GM19468 (cell line): ENCODE data around the gene UBL7.

ENCODE experiments used
- ATAC-seq: cut with Tn5 transposase; IDR thresholded peaks from one replicate; pipeline ENCODE4 v1.9.1; 2021; ENCODE audit warnings: mild to moderate bottlenecking, moderate library complexity, moderate number of reproducible peaks; ENCODE audit not compliant: unreplicated experiment; ENCODE audit errors: extremely low read depth

The UBL7 gene

DNA sequence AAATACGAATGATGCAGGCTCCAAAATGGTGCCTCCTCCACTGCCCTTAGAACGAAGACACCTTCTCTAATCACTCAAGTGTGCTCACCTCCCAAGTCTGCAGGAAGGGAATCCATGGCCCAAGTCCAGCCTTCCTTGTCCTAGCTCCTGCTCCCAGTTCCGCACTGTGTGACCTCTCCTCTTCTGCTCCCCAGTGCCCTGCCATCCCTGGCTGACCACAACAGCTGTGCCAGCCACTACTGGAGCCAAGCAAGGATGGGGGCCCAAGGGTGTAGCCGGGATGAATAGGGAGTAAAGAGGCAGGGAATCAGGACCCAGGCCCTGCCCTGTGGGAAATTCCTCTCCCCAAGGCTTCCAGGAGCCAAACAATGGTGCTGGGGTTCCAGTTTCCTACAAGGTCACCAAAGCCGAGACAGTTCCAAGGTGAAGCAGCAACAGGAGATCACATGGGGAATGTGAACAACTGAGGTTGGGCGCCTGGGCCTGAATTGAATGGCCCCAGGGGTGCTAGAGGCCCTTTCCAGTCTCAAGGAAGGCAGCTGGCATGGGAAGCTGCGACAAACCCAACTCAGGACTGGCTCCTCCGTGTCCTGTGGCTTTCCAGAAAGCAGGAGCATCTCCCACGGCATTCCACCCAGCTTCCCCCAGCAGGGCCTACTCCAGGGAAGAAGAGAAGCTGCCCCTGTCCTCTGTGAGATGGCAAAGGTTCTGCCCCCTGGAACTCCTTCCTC, 47.4 kb downstream of the UBL7 start:
- ATAC-seq: no peak

GRCh38 chr15:74412159-74412558, 48.8 kb downstream of the UBL7 start:
- no peak for ATAC-seq

DNA sequence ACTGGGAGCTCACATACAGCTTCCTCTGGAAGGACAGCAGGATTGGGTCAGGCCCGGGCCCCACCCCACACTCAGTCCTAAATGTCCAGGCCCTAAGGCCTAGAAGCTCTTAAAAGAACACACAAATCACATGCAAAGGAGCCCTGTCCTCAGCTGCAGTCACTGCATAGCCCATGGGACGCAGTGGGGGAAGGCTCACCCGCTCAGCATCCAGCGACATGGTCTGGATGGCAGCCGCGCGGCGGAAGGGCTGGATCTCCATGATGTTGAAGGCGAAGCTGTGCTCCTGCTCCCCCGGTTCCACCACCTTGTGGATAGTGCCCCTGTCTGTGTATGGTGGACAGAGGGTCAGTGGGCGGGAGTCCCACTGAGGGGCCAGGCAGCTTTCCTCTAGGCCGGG, 49.3 kb downstream of the UBL7 start:
- no peak for ATAC-seq

GRCh38 chr15:74410502-74410901, 50.5 kb downstream of the UBL7 start:
- no peak for ATAC-seq

DNA sequence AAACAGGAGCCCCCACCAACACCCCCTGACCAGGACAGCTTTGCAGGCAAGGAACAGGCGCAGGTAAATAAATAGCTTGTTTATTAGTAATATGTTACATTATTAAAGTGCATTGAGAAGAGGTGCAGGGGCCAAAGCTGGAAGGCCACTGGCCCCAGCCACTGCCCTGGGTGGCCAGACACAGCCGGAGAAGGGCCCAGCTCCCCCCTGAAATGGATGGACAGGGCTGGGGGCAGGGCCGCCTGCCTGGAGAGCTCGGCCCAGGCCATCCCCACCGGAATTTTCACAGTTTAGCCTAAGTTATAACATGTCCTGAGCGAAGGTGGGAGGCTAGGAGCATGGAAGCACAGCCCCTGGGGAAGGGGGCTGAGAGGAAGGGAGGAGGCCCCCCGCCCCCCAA, 51.7 kb downstream of the UBL7 start:
- no peak for ATAC-seq

DNA sequence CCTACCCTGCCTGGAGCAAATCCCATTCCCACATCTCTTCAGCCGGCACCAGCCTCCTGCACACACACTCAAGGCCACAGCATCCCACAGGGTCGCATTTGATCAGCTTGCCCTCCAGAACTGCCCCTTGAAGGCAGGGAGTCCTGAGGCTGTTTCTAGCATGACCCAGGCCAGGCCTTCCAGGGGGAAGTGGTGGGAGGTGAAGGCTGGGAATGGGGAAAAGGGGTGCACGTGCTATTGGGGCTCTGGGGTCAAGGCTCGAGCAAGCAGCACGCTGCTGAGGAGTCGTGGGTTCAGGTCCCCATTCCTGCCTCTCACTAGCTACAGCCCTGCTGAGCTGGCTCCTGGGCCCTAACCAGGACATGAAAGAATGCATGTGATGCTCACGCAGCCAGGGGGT, 52.1 kb downstream of the UBL7 start:
- no peak for ATAC-seq

DNA sequence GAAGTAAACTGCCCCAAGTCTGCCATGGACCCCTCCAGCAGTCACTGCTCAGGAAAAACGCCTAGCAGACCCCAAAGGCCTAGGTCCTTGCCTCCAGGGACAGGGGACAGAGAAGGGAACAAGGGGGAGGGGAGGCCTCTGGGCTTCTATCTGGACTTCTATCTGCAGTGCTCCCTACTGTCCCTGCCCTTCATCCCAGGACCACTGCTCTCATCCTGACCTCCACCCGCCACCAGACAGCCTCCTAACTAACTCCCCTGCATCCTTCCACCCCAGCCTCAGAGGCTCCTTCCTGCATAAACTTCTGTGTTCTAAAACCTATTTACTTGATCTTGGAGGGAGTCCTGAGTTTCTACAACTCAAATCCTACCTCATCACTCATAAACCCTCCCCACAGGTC, 52.6 kb downstream of the UBL7 start:
- no peak for ATAC-seq

- ATAC-seq: no peak
Observed at GRCh38 chr15:74406992-74407705, 53.8 kb downstream of the UBL7 start.

GRCh38 chr15:74406517-74406916, 54.4 kb downstream of the UBL7 start:
- ATAC-seq: no peak

- no peak for ATAC-seq
Observed at GRCh38 chr15:74405823-74406222, 55.1 kb downstream of the UBL7 start.

DNA sequence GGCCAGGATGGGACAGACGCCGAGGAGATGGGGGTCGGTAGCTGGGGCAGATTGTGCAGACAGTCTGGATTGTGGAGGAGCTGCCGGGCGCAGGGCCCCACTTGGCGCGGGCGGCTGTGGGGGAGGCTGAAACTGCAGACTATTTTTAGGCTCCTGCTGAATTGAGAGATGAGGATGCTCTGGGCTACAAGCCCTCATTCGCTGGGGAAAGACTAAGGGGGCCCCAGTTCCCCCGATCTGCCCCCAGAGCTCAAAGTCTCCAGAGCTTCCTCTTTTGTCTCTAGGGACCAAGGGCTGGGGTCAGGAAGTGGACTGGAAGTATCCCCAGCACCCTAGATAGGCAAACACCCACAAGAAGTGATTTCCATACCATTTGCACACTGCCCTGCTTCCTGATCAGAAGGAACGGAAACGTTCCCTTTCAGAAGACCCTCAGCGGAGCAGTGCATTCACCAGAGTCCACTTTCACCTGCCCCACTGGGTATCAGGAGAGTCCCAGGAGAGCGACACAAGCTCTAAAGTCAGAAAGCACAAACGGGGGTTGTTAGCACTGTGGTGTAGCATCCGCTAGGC, 56.9 kb downstream of the UBL7 start:
- ATAC-seq: no peak

DNA sequence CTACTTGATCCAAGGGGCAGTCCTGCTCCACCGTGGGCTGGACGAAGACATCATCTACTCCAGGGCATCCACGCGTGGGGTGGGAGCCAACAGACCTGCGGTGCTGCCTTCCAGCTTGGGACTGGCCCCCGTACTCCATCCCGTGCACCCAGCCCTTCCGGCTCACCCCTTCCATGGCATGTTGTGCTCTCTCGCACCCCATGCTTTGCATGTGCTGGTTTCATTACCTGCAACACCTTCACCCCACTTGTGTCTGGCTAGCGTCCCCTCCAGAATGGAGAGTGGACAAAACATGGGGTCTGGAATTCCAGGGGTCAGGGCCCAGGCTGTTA, 57.4 kb downstream of the UBL7 start:
- ATAC-seq: no peak

DNA sequence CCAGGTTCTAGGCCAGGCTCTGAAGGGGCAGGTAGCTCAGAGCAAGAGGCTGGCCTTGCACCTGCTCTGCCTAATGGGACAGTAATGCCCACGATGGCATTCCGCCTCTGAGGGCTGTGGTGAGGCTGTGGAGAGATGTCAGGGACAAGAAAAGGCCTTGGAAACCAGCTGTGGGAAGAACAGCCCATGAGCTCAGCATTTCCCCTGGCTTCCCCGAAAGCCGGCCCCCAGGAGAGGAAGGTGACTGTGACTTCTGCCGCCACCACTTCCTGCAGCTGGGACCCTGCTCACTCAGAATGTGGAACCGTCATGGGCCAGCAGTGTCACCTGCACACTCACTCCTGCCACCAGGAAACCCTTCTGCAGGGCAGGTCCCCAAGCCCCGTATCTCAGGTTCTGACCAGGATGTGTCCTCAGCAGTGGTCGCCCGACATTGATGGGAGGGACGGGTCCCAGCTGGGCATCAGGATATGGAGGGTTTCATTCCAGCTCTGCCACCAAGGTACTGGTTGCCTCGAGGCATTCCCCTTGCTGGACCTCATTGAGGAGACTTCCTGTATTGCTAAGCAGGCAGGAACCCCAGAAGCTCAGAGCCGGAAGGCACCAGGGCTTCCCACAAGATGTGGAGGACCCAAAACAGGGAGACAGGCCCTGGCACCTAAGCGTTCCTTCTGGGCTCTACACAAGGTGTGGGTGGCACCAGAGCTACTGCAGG, 57.9 kb downstream of the UBL7 start:
- ATAC-seq: peak; percentile 28

DNA sequence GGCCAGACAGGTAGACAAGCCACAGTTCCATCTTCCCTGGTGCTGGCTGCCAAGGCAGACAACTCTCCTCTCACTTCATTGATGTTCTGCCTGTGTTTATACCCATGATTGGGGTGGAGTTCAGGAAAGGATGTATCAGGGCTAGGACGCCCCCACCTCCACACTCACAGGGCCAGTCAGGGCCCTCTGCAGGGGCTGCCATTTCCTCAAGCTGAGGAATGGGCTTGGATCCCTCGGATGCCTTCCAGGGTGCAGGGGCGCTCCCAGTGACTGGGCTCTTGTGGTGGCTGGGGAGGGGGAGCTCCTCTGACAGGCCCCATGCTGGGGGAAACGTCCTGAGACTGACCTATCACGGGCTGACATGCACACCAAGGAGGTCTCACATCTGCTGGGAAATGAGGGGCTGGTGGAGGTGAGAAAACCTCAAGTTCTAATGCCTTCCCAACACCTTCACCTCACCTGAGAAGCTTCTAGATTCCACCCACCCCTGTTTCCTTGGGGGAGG, 58.6 kb downstream of the UBL7 start:
- ATAC-seq: no peak

GRCh38 chr15:74400915-74401757, 59.8 kb downstream of the UBL7 start:
- ATAC-seq: no peak

DNA sequence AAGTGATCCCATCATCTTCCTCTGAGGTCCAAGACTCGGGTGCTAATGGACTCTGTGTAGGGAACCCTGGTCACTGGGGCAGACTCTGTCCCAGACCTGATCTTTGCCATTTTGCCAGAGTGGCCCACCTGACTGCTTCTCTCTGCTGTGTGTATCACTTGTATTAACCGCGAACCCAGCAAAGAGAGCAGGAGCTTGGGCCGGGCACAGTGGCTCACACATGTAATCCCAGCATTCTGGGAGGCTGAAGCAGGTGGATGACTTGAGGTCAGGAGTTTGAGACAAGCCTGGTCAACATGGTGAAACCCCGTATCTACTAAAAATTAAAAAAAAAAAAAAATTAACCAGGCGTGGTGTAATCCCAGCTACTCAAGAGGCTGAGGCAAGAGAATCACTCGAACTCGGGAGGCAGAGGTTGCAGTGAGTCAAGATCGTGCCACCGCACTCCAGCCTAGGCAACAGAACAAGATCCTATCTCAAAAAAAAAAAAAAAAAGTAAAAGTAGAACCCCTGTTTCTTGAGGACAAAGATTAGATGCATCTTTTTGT, 60.6 kb downstream of the UBL7 start:
- ATAC-seq: no peak

DNA sequence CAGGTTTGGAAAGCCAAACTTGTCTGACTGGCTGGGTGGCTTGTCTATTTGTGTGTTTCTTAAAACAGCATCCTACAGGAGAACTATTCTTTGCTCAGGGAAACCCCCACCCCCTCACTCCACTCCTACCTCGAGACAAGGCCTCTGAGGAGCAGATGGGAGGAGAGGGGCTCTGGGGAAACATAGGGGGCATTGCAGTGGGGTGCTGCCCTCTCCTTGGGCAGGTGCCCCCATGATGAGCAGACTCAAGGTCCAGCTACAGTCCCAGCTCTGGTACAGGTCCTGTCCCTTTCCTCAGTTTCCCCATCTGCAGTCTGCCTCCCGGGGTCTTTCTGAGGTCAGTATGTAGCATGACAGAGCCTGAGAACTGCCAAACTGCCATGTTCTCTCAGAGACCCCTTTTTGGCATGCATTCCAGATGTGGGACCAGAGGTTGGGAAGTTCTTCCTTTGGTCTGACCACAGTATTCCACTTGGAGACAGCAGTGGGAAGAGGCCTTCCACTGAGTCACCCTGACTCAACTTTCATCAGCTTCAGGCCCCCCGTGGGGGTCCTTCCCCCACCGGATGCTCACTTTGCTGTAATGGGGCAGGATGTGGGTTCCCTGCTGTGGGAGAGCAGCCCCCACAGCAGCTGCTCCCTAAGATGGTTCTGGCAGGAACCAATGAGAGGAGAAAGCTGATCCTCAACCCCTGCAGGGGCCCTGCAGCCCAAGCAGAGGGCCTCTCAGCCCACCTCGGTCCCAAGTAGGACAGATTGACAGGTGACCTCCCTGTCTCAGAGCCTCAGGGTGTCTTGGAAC, 61.2 kb downstream of the UBL7 start:
- ATAC-seq: no peak

DNA sequence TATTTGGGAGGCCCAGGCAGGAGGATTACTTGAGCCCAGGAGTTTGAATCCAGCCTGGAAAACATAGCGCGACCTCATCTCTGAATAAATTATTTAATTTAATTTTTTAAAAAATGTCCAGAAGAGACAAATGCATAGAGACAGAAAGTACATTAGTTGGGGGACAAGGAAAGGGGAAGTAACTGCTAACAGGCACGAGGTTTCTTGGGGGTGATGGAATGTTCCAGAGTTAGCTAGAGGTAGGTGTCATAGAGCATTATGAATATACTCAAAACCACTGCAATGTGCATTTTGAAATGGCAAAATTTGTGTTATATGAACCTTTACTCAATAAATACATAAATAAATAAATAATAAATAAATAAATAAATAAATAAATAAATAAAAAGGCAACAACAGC, 61.9 kb downstream of the UBL7 start:
- no peak for ATAC-seq

DNA sequence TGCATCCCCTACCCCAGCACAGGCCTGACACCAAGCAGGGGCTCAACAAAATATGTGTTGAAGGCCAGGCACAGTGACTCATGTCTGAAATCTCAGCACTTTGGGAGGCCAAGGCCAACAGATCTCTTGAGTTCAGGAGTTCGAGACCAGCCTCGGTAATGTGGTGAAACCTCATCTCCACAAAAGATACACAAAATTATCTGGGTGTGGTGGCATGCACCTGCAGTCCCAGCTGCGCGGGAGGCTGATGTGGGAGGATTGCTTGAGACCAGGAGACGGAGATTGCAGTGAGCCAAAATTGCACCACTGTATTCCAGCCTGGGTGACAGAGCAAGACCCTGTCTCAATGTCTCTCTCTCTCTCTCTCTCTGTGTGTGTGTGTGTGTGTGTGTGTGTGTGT, 62.8 kb downstream of the UBL7 start:
- no peak for ATAC-seq
